ENCODE data around the gene CREB3. TPM values are rescaled to one million over a fixed set of nuclear protein-coding genes. Genes with fewer than 3 reads are reported as not detected.

CREB3 gene
- total and polyA plus RNA-seq, 9 of the 15 experiments (the other 6 are each of a cell fraction or from before 2014, with no cell fraction given): 5.7 to 18.3 (median 14.9) TPM

DNA sequence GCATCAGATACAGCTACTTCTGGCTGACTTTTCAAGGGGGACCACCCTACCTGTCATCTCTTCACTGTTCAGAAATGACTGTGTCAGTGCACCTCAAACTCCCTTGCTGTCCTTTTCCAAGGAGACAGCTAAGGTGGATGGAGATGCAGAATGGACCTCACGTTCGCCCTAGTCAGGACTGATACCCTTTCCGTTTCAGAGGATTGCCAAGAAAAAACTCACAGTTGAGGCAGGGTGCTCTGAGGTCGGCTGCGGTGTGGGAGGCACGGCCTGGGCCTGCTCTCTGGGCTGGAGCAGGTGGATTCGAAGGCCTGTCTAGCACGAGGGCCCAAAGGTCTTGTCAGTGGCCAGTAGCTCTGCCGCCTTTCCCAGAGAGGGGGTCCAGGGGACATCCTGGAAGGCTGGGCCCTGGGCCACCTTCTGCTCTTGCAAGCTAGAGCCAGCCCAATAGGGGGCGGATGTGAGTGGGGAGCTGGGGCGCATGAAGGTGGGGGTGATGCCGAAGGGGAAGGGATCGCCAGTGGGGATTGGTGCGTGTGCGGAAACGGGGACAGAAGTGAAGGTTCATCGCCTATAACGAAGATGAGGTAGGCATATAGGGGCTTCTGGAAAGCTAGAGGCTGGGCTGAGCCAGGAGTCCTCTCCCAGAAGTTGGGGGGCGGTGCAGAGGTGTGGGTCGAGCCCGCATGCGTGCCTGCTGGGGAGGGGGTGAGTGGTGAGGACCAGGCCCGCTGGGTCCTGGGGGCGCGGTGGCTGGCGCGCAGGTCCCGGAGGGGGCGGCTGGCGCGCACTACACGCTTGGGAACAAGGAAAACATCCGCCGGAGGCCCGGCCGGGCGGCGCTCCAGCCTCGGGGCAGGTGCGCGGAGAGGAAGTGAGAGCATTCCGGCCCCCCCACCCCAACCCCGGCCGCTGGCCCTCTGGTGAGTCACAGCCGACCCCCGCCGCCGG is 24.1 kb downstream of the CREB3 start:
- Histone ChIP-seq H4K20me1 (replicated peaks; ENCODE audit: control insufficient read depth, insufficient read depth, low read length) (no peaks in the 10 kb centered on the region), H3K36me3 (ENCODE audit: control insufficient read depth, insufficient read depth, low read length) (peaks cover 19% of the 10 kb centered on the region; the same call in 2 of the 3 replicates), H3K9ac (ENCODE audit: insufficient read depth in 1 of 2, low read depth in 2 of 2, low read length in 2 of 2) (peak overlapping the region; percentile 92 to 98), H3K27me3 (ENCODE audit: control insufficient read depth in 2 of 2, insufficient read depth in 2 of 2, low read length in 2 of 2) (no peaks in the 10 kb centered on the region), H3K79me2 (ENCODE audit: control insufficient read depth, insufficient read depth, low read length) (peaks cover 34% of the 10 kb centered on the region), H3K9me3 (replicated peaks; ENCODE audit: control insufficient read depth, insufficient read depth, low read depth, low read length) (no peaks in the 10 kb centered on the region), H3K9me1 (ENCODE audit: control insufficient read depth, insufficient read depth, low read length) (no peaks in the 10 kb centered on the region), H3K4me2 (ENCODE audit: insufficient read depth, low read length) (peak overlapping the region; percentile 86), H3K4me3 (peak overlapping the region; percentile 89), H2AFZ (ENCODE audit: low read depth, low read length) (peak overlapping the region; percentile 91), H3K4me1 (replicated peaks in 1 of 2; ENCODE audit: control insufficient read depth in 2 of 2, insufficient read depth in 2 of 2, low read length in 2 of 2) (peaks cover 4 to 9% of the 10 kb centered on the region in 2 experiments; a peak in 3 of 5 replicates), H3K27ac (ENCODE audit: extremely low read depth, low read depth, low read length) (peak overlapping the region; percentile 91)
- peak; percentile 61 to 84 (median 65) for DNase-seq (ENCODE audit: extremely low read depth in 1 of 4, low spot score in 3 of 4)
- intact Hi-C loops (cut with micrococcal nuclease) (no loop called here), in situ Hi-C loops (cut with MboI) (no loop called here)
- ATAC-seq: peak; percentile 91
- peak; percentile 85 for FAIRE-seq
- POLR2A ChIA-PET: interaction anchor here (0.8 to 1.7 kb wide), 3 partner anchors 19 to 24 kb away, joined by 4 to 5 read pairs (median 4); partner anchors contain the start of genes CREB3 and TLN1
- 20% methylated on average over 13 of the region's 48 CpGs for WGBS (ENCODE audit: insufficient coverage, low coverage, missing lambda C conversion rate)
- CTCF ChIA-PET (ENCODE audit: low intra/inter-chr PET ratio): interaction anchor here (0.7 kb wide), 1 partner anchor 153 kb away, joined by 3 read pairs; no protein-coding TSS in a partner anchor
- no TSS peak for BruUV-seq (replicated peaks)
- TF ChIP-seq CTBP1 (IDR thresholded peaks at IDR 0.05; ENCODE audit: borderline replicate concordance) (0 out of 2 replicates have a peak, but pooled peaks have one; percentile 26), PYGO2 (tag; IDR thresholded peaks at IDR 0.05) (no peak), RAD21 (CRISPR knock-in tag; conservative IDR thresholded peaks at IDR 0.05 in 1 of 2, IDR thresholded peaks at IDR 0.05 in 1 of 2) (peak; percentile 28 to 44; a peak in 2 of 4 replicates), RNF219 (CRISPR knock-in tag; IDR thresholded peaks at IDR 0.05) (no peak), FOXM1 (IDR thresholded peaks at IDR 0.05; ENCODE audit: low read depth) (no peak), FOXM1 (CRISPR knock-in tag; IDR thresholded peaks at IDR 0.05; ENCODE audit: low read depth) (no peak), PCBP2 (IDR thresholded peaks at IDR 0.05; ENCODE audit: low read depth, low read length, poor library complexity, severe bottlenecking) (no peak), NRF1 (conservative IDR thresholded peaks at IDR 0.05 in 1 of 2, IDR thresholded peaks at IDR 0.05 in 1 of 2) (peak; percentile 76 to 79), TEAD2 (tag; IDR thresholded peaks at IDR 0.05) (no peak), CREBBP (IDR thresholded peaks at IDR 0.05; ENCODE audit: low read depth, low read length) (no peak)
- TF ChIP-seq, protein P1, sequence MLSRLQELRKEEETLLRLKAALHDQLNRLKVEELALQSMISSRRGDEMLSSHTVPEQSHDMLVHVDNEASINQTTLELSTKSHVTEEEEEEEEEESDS (CRISPR knock-in tag; IDR thresholded peaks at IDR 0.05): no peak
- TF ChIP-seq, protein P2, sequence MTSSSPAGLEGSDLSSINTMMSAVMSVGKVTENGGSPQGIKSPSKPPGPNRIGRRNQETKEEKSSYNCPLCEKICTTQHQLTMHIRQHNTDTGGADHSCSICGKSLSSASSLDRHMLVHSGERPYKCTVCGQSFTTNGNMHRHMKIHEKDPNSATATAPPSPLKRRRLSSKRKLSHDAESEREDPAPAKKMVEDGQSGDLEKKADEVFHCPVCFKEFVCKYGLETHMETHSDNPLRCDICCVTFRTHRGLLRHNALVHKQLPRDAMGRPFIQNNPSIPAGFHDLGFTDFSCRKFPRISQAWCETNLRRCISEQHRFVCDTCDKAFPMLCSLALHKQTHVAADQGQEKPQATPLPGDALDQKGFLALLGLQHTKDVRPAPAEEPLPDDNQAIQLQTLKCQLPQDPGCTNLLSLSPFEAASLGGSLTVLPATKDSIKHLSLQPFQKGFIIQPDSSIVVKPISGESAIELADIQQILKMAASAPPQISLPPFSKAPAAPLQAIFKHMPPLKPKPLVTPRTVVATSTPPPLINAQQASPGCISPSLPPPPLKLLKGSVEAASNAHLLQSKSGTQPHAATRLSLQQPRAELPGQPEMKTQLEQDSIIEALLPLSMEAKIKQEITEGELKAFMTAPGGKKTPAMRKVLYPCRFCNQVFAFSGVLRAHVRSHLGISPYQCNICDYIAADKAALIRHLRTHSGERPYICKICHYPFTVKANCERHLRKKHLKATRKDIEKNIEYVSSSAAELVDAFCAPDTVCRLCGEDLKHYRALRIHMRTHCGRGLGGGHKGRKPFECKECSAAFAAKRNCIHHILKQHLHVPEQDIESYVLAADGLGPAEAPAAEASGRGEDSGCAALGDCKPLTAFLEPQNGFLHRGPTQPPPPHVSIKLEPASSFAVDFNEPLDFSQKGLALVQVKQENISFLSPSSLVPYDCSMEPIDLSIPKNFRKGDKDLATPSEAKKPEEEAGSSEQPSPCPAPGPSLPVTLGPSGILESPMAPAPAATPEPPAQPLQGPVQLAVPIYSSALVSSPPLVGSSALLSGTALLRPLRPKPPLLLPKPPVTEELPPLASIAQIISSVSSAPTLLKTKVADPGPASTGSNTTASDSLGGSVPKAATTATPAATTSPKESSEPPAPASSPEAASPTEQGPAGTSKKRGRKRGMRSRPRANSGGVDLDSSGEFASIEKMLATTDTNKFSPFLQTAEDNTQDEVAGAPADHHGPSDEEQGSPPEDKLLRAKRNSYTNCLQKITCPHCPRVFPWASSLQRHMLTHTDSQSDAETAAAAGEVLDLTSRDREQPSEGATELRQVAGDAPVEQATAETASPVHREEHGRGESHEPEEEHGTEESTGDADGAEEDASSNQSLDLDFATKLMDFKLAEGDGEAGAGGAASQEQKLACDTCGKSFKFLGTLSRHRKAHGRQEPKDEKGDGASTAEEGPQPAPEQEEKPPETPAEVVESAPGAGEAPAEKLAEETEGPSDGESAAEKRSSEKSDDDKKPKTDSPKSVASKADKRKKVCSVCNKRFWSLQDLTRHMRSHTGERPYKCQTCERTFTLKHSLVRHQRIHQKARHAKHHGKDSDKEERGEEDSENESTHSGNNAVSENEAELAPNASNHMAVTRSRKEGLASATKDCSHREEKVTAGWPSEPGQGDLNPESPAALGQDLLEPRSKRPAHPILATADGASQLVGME (CRISPR knock-in tag; IDR thresholded peaks at IDR 0.05): no peak
